ENCODE data around the gene HAAO. TPM values are rescaled to one million over a fixed set of nuclear protein-coding genes. Genes with fewer than 3 reads are reported as not detected.

The HAAO gene
- total and polyA plus RNA-seq, 2 experiments from 2014 or later, result 2.6 to 3.2 TPM

- Histone ChIP-seq H3K27ac (ENCODE audit: low read depth) (no peak overlapping the region), H3K4me3 (no peak overlapping the region), H3K9me2 (ENCODE audit: insufficient read depth) (no peaks in the 10 kb centered on the region), H4K20me1 (replicated peaks; ENCODE audit: insufficient read depth) (peaks cover 5% of the 10 kb centered on the region; the same call in 1 of the 2 replicates), H3K79me2 (replicated peaks; ENCODE audit: insufficient read depth) (no peaks in the 10 kb centered on the region), H3K4me2 (no peak overlapping the region), H2AFZ (no peak overlapping the region), H3K36me3 (ENCODE audit: insufficient read depth) (no peaks in the 10 kb centered on the region), H3K27me3 (ENCODE audit: insufficient read depth) (no peaks in the 10 kb centered on the region), H3K4me1 (ENCODE audit: insufficient read depth) (0 out of 2 replicates have a peak, but pooled peaks cover 6% of the 10 kb centered on the region), H3F3A (replicated peaks; ENCODE audit: low read depth) (no peaks in the 10 kb centered on the region)
- peaks cover 14% of the 10 kb centered on the region for H3K4me1 Mint-ChIP-seq
- no peaks in the 10 kb centered on the region; the same call in 2 of the 3 replicates for H3K36me3 Mint-ChIP-seq (ENCODE audit: low read depth)
- H3K4me3 Mint-ChIP-seq, result no peak overlapping the region
- no peak for ATAC-seq
- TF ChIP-seq JUNB (IDR thresholded peaks at IDR 0.05; ENCODE audit: unreplicated experiment), result no peak
- TF ChIP-seq ZNF462 (CRISPR knock-in tag; IDR thresholded peaks at IDR 0.05), result no peak
- no peak for TF ChIP-seq STAT1 (IDR thresholded peaks at IDR 0.05; ENCODE audit: unreplicated experiment)
- TF ChIP-seq ETS1 (IDR thresholded peaks at IDR 0.05), result no peak
- no peak for TF ChIP-seq EZH2 (IDR thresholded peaks at IDR 0.05; ENCODE audit: low read depth, unreplicated experiment)
- no peak overlapping the region for H3K27ac Mint-ChIP-seq
- peaks cover 10% of the 10 kb centered on the region for H3K27me3 Mint-ChIP-seq (ENCODE audit: insufficient read depth, low read depth, poor library complexity)
- no peak for DNase-seq (ENCODE audit: low spot score)
- H3K9me3 Mint-ChIP-seq, result no peaks in the 10 kb centered on the region
These were observed 35.3 kb downstream of the HAAO start for GRCh38 chr2:42756966-42757513.
